PC-9 (cell line): ENCODE measurements around the gene KATNB1. TPM values are rescaled to one million over a fixed set of nuclear protein-coding genes. Genes with fewer than 3 reads are reported as not detected.
A peak's percentile ranks its signal among the peaks of the same experiment; 100 is the strongest.
"Not testable (repeated sequence)": the region's sequence is repeated elsewhere in the genome, so short reads cannot be mapped to it uniquely, and the experiment has no call there.

ENCODE experiments used
- BruUV-seq: library from RNA; stranded (reverse); fragments of 400-500 nt; replicated peaks from 2 replicates; lab custom pipeline; 2021; lab: Mats Ljungman, UMichigan
- CTCF ChIA-PET: fragments of 300-600 bp; sonication (Branson Sonifier 250); formaldehyde crosslinking; loops from one replicate; lab custom pipeline; 2022; ENCODE audit warnings: antibody characterized with exemption; lab: Charles Lee
- POLR2A ChIA-PET: fragments of 300-600 bp; sonication (Branson Sonifier 250); formaldehyde crosslinking; loops from one replicate; lab custom pipeline; 2022; ENCODE audit warnings: antibody characterized with exemption; ENCODE audit not compliant: unreplicated experiment; lab: Charles Lee
- DNase-seq, 2 experiments: peaks; one replicate each; pipeline versions ENCODE4 v3.0.0 to v3.0.0-alpha.2; 2015 to 2022; ENCODE audit warnings: mixed read lengths in 1 of 2
- H2AFZ ChIP-seq: fragments of 200-600 bp; sonication (generic); 2 replicates; pipeline ENCODE4 v1.8.1; 2017; ENCODE audit warnings: antibody characterized with exemption
- H3F3A ChIP-seq: fragments of 200-600 bp; sonication (generic); 2 replicates; pipeline ENCODE4 v1.8.1; 2017; ENCODE audit warnings: antibody characterized with exemption, mild to moderate bottlenecking, low read depth; ENCODE audit not compliant: insufficient read depth
- H3K27ac ChIP-seq: fragments of 200-600 bp; sonication (generic); 2 replicates; pipeline ENCODE4 v1.6.1; 2016; ENCODE audit warnings: mixed run types
- H3K27me3 ChIP-seq: fragments of 200-600 bp; sonication (generic); 2 replicates; pipeline ENCODE4 v1.6.1; 2016; ENCODE audit warnings: low read depth, mixed run types; ENCODE audit not compliant: insufficient read depth
- H3K36me3 ChIP-seq: fragments of 200-600 bp; sonication (generic); 2 replicates; pipeline ENCODE4 v1.6.1; 2016; ENCODE audit warnings: low read depth, mixed run types
- H3K4me1 ChIP-seq: fragments of 200-600 bp; sonication (generic); replicated peaks from 2 replicates; pipeline ENCODE4 v1.6.1; 2016; ENCODE audit warnings: mixed run types; ENCODE audit not compliant: insufficient read depth
- H3K4me2 ChIP-seq: fragments of 200-600 bp; sonication (generic); 2 replicates; pipeline ENCODE4 v1.6.1; 2017; ENCODE audit warnings: mixed run types
- H3K4me3 ChIP-seq: fragments of 200-600 bp; sonication (generic); 2 replicates; pipeline ENCODE4 v1.6.1; 2016; ENCODE audit warnings: mixed run types
- H3K79me2 ChIP-seq: fragments of 200-600 bp; sonication (generic); 2 replicates; pipeline ENCODE4 v1.6.1; 2017; ENCODE audit warnings: low read depth, mixed run types
- H3K9me2 ChIP-seq: fragments of 200-600 bp; sonication (generic); 2 replicates; pipeline ENCODE4 v1.8.1; 2017; ENCODE audit warnings: mild to moderate bottlenecking; ENCODE audit not compliant: insufficient read depth
- H3K9me3 ChIP-seq: fragments of 200-600 bp; sonication (generic); 2 replicates; pipeline ENCODE4 v1.8.1; 2016; ENCODE audit warnings: low read depth; ENCODE audit not compliant: insufficient read depth
- H4K20me1 ChIP-seq: fragments of 200-600 bp; sonication (generic); 2 replicates; pipeline ENCODE4 v1.8.1; 2017; ENCODE audit not compliant: insufficient read depth
- CTCF ChIP-seq: fragments of 200-600 bp; sonication (generic); conservative IDR thresholded peaks from 2 replicates; pipeline ENCODE4 v1.6.1; 2017; ENCODE audit warnings: mixed run types, antibody characterized with exemption, mild to moderate bottlenecking, moderate library complexity
- EZH2 ChIP-seq: fragments of 200-600 bp; sonication (generic); IDR thresholded peaks from 2 replicates; pipeline ENCODE4 v1.8.0; 2017; ENCODE audit warnings: antibody characterized with exemption, low read depth
- intact Hi-C: fragments of 100-400 bp; cut with micrococcal nuclease; formaldehyde crosslinking; loops from one replicate; pipeline ENCODE4 v1.10.0; 2022; ENCODE audit not compliant: unreplicated experiment
- total RNA-seq: library from RNA; stranded (reverse); gene quantifications from 2 replicates; pipeline ENCODE4 v1.2.3, GENCODE V29; 2021

The KATNB1 gene
- total RNA-seq, 1 experiment from 2014 or later: 27.7 TPM

GRCh38 chr16:57781349-57781740 lies 45.8 kb downstream of the KATNB1 start:
- Histone ChIP-seq H3K4me2 (no peak overlapping the region), H3K4me1 (peaks cover 31% of the 10 kb centered on the region), H3K9me3 (no peaks in the 10 kb centered on the region; the same call in 1 of the 2 replicates), H3F3A (peaks cover 29% of the 10 kb centered on the region; the same call in 1 of the 2 replicates), H3K27me3 (no peaks in the 10 kb centered on the region), H3K27ac (no peak overlapping the region), H3K79me2 (peaks cover 4% of the 10 kb centered on the region; the same call in 1 of the 2 replicates), H3K4me3 (no peak overlapping the region), H2AFZ (no peak overlapping the region), H4K20me1 (no peaks in the 10 kb centered on the region), H3K9me2 (no peaks in the 10 kb centered on the region), H3K36me3 (peaks cover 17% of the 10 kb centered on the region)
- CTCF ChIA-PET: no interaction called here
- intact Hi-C loops: no loop called here
- no peak for DNase-seq
- POLR2A ChIA-PET: no interaction called here
- BruUV-seq: no TSS peak
- TF ChIP-seq CTCF (no peak), EZH2 (no peak)

GRCh38 chr16:57781741-57782606 lies 46.4 kb downstream of the KATNB1 start:
- ChIA-PET CTCF (no interaction called here), POLR2A (no interaction called here)
- Histone ChIP-seq H3K4me3 (no peak overlapping the region), H3F3A (peaks cover 29% of the 10 kb centered on the region; the same call in 1 of the 2 replicates), H3K9me3 (no peaks in the 10 kb centered on the region; the same call in 1 of the 2 replicates), H3K27me3 (no peaks in the 10 kb centered on the region), H3K9me2 (no peaks in the 10 kb centered on the region), H3K36me3 (peaks cover 12% of the 10 kb centered on the region), H3K79me2 (peaks cover 3% of the 10 kb centered on the region; the same call in 1 of the 2 replicates), H2AFZ (no peak overlapping the region), H3K27ac (peak overlapping the region; percentile 43), H4K20me1 (no peaks in the 10 kb centered on the region), H3K4me2 (no peak overlapping the region), H3K4me1 (peaks cover 31% of the 10 kb centered on the region)
- no TSS peak for BruUV-seq
- no peak for DNase-seq
- intact Hi-C loops: no loop called here
- TF ChIP-seq EZH2: no peak
- TF ChIP-seq CTCF: no peak

- Histone ChIP-seq H3F3A (peaks cover 29% of the 10 kb centered on the region; the same call in 1 of the 2 replicates), H3K4me1 (peaks cover 31% of the 10 kb centered on the region), H3K4me2 (peak overlapping the region; percentile 2; the same call in 1 of the 2 replicates), H3K27ac (peak overlapping the region; percentile 43), H3K36me3 (peaks cover 12% of the 10 kb centered on the region; the same call in 1 of the 2 replicates)
- H3K27me3 ChIP-seq, H3K9me2 ChIP-seq, H3K9me3 ChIP-seq, BruUV-seq, CTCF ChIA-PET, intact Hi-C loops, H4K20me1 ChIP-seq, H3K79me2 ChIP-seq, H3K4me3 ChIP-seq, DNase-seq, POLR2A ChIA-PET, H2AFZ ChIP-seq: not testable (repeated sequence)
Observed at GRCh38 chr16:57782607-57783055, 47.1 kb downstream of the KATNB1 start.
